Activated CD8-positive, alpha-beta T cell treated with anti-CD3 and anti-CD28 coated beads, Interleukin-2, amount 10 ng/mL, durations not matched to agents 7 days and 5 days (primary cell): ENCODE data around the gene GRIP1. TPM values are rescaled to one million over a fixed set of nuclear protein-coding genes. Genes with fewer than 3 reads are reported as not detected.

Experiments
- ATAC-seq: fragments of 150-1000 bp; cut with Tn5 transposase; one replicate; pipeline ENCODE4 v1.10.0; 2021; ENCODE audit warnings: moderate library complexity
- CTCF ChIA-PET: fragments of 350-600 bp; sonication (Branson Sonifier 250); formaldehyde crosslinking; loops from one replicate; lab custom pipeline; 2021; ENCODE audit warnings: antibody characterized with exemption; lab: Charles Lee
- POLR2A ChIA-PET: fragments of 350-600 bp; sonication (Branson Sonifier 250); formaldehyde crosslinking; loops from one replicate; lab custom pipeline; 2021; ENCODE audit warnings: antibody characterized with exemption; lab: Charles Lee
- DNase-seq: peaks from one replicate; pipeline ENCODE4 v3.0.0-alpha.2; 2020
- H3K27ac Mint-ChIP-seq: one replicate; pipeline ENCODE4 v1.8.0; 2021; ENCODE audit warnings: mild to moderate bottlenecking, mixed read lengths
- H3K27me3 Mint-ChIP-seq: one replicate; pipeline ENCODE4 v1.8.0; 2021; ENCODE audit warnings: low read depth, mixed read lengths
- H3K36me3 Mint-ChIP-seq: one replicate; pipeline ENCODE4 v1.8.0; 2021; ENCODE audit warnings: low read depth, mixed read lengths
- H3K4me1 Mint-ChIP-seq: one replicate; pipeline ENCODE4 v1.8.0; 2021; ENCODE audit warnings: low read depth, mixed read lengths
- H3K4me3 Mint-ChIP-seq: one replicate; pipeline ENCODE4 v1.8.0; 2021; ENCODE audit warnings: mild to moderate bottlenecking, mixed read lengths
- H3K9me3 Mint-ChIP-seq: one replicate; pipeline ENCODE4 v1.8.0; 2022; ENCODE audit warnings: mixed read lengths; ENCODE audit not compliant: insufficient read depth
- total RNA-seq, 2 experiments: library from RNA; stranded (reverse); gene quantifications; one replicate each; pipeline ENCODE4 v1.2.3, GENCODE V29; 2021

GRIP1 gene
- total RNA-seq, 2 experiments from 2014 or later = 0.29 to 0.55 TPM

DNA sequence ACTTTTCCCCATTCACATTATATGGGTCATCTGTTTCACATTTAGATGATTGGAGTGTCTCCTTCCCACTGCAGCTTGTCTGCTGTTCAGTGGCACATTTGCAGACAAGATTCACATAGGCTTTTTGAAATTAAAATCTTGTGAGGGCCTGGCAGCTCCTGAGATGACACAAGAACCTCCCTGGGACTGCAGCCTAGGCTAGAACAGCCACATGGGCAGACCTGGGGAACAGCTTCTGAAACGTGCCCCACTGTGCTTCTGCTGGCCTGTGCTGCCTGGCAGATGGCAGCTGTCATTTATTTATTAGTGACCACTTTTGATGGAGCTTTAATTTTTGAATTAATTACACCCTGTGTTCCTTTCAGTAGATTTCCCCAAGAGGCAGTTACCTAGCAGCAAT, 137.4 kb downstream of the GRIP1 start:
- no peaks in the 10 kb centered on the region for H3K4me1 Mint-ChIP-seq
- no peak for DNase-seq
- POLR2A ChIA-PET = no interaction called here
- H3K27ac Mint-ChIP-seq = no peak overlapping the region
- CTCF ChIA-PET = no interaction called here
- no peak for ATAC-seq
- H3K36me3 Mint-ChIP-seq = no peaks in the 10 kb centered on the region
- no peak overlapping the region for H3K4me3 Mint-ChIP-seq
- peaks cover 3% of the 10 kb centered on the region for H3K27me3 Mint-ChIP-seq
- H3K9me3 Mint-ChIP-seq = no peaks in the 10 kb centered on the region

DNA sequence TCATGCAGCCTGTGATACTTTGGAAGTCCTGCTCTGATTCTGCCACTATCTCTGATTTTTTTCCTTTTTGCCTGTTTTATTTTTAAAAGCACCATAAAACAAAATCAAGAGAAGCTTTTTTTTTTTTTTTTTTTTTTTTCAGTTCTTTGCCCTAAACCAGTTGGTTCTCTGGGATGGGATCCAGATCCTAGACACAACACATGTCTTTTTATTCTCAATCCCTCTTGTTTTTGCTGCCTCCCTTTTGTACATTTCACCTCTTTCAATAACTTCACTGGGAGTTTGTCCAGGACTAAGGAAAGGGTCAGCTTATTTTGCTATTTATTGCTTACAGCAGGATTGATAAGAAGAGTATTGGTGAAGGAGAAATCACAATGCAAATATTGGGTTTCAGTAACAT, 139.4 kb downstream of the GRIP1 start:
- Mint-ChIP-seq H3K4me1 (no peaks in the 10 kb centered on the region), H3K27me3 (no peaks in the 10 kb centered on the region), H3K4me3 (no peak overlapping the region), H3K27ac (no peak overlapping the region), H3K9me3 (no peaks in the 10 kb centered on the region), H3K36me3 (no peaks in the 10 kb centered on the region)
- ATAC-seq (no peak), DNase-seq (no peak)
- POLR2A ChIA-PET = no interaction called here
- CTCF ChIA-PET = no interaction called here

GRCh38 chr12:66538970-66539369, 139.9 kb downstream of the GRIP1 start:
- no peak overlapping the region for H3K4me3 Mint-ChIP-seq
- H3K27ac Mint-ChIP-seq = no peak overlapping the region
- ATAC-seq (no peak), DNase-seq (no peak)
- no peaks in the 10 kb centered on the region for H3K36me3 Mint-ChIP-seq
- no peaks in the 10 kb centered on the region for H3K4me1 Mint-ChIP-seq
- H3K27me3 Mint-ChIP-seq = no peaks in the 10 kb centered on the region
- H3K9me3 Mint-ChIP-seq = no peaks in the 10 kb centered on the region
- ChIA-PET CTCF (no interaction called here), POLR2A (no interaction called here)

- Mint-ChIP-seq H3K9me3 (no peaks in the 10 kb centered on the region), H3K4me3 (no peak overlapping the region), H3K4me1 (no peaks in the 10 kb centered on the region), H3K27me3 (no peaks in the 10 kb centered on the region), H3K36me3 (no peaks in the 10 kb centered on the region), H3K27ac (no peak overlapping the region)
- ChIA-PET CTCF (no interaction called here), POLR2A (no interaction called here)
- DNase-seq = no peak
- no peak for ATAC-seq
Measured at GRCh38 chr12:66537876-66538275, 141.0 kb downstream of the GRIP1 start.

DNA sequence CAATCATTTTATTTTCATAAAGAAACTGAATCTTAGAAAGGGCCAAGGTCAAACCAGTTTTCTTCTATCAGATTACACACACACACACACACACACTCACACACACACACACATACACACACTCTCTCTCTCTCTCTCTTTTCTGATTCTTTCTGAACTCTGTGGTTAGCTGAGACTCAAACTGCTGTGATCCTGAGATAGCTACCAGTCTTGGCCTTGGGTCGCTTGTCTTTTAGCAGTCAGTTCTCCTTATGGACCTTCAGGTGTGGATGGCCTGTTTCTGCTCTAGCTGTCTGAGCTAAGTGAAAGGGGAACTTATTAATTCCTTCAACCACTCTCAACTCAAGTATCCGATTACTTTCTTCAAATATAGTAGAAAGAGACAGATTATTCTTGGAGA, 145.1 kb downstream of the GRIP1 start:
- no peaks in the 10 kb centered on the region for H3K27me3 Mint-ChIP-seq
- H3K9me3 Mint-ChIP-seq = no peaks in the 10 kb centered on the region
- ChIA-PET CTCF (no interaction called here), POLR2A (no interaction called here)
- ATAC-seq (no peak), DNase-seq (no peak)
- H3K4me1 Mint-ChIP-seq = no peaks in the 10 kb centered on the region
- no peak overlapping the region for H3K4me3 Mint-ChIP-seq
- H3K36me3 Mint-ChIP-seq = no peaks in the 10 kb centered on the region
- H3K27ac Mint-ChIP-seq = no peak overlapping the region

- H3K27ac Mint-ChIP-seq = no peak overlapping the region
- no peaks in the 10 kb centered on the region for H3K4me1 Mint-ChIP-seq
- H3K9me3 Mint-ChIP-seq = no peaks in the 10 kb centered on the region
- ChIA-PET POLR2A (no interaction called here), CTCF (no interaction called here)
- H3K4me3 Mint-ChIP-seq = no peak overlapping the region
- H3K36me3 Mint-ChIP-seq = no peaks in the 10 kb centered on the region
- DNase-seq = no peak
- H3K27me3 Mint-ChIP-seq = no peaks in the 10 kb centered on the region
- no peak for ATAC-seq
Measured at GRCh38 chr12:66531766-66532165, 147.1 kb downstream of the GRIP1 start.

DNA sequence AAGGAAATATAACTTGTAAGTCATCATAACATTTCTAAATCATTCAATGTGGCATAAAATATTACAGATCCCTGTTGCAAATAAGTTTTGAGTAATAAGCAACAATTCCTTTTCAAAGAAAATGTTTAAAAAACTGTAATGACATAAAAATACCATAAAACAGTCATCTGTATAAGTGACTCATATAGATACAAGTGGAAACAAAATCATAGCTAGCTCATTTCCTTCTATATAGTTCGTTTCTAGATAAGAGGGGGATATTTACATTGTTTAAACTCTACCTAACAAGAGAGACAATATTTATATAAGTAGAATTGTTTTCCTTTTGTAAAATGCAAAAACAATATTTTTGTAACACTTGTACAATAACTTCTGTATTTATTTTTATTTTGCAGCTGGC, 148.9 kb downstream of the GRIP1 start:
- no peaks in the 10 kb centered on the region for H3K27me3 Mint-ChIP-seq
- DNase-seq (no peak), ATAC-seq (no peak)
- CTCF ChIA-PET = no interaction called here
- no peaks in the 10 kb centered on the region for H3K36me3 Mint-ChIP-seq
- no peak overlapping the region for H3K4me3 Mint-ChIP-seq
- H3K4me1 Mint-ChIP-seq = no peaks in the 10 kb centered on the region
- H3K27ac Mint-ChIP-seq = no peak overlapping the region
- no peaks in the 10 kb centered on the region for H3K9me3 Mint-ChIP-seq
- POLR2A ChIA-PET = no interaction called here

GRCh38 chr12:66516561-66516960, 162.3 kb downstream of the GRIP1 start:
- Mint-ChIP-seq H3K27me3 (no peaks in the 10 kb centered on the region), H3K4me3 (no peak overlapping the region), H3K4me1 (no peaks in the 10 kb centered on the region), H3K36me3 (no peaks in the 10 kb centered on the region), H3K9me3 (no peaks in the 10 kb centered on the region), H3K27ac (no peak overlapping the region)
- CTCF ChIA-PET = no interaction called here
- POLR2A ChIA-PET = no interaction called here
- DNase-seq (no peak), ATAC-seq (no peak)

DNA sequence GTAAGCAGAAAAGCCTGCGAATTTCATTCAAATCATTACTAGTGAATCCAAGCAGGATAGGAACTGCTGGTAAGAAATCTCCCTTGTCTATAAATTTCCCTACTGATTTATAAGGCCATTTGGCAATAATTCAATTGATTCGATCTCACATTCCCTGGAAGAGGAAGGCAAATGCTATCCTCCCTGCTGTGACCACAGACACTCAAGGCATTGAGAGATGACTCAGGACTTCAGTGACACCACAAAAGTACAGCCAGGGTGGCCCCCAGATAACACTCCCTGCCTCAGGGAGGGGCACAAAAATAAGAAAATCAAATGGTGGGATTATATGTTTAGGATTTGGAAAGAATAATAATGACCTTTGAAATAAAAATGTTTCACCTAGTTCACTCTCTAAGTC, 162.7 kb downstream of the GRIP1 start:
- ATAC-seq (no peak), DNase-seq (no peak)
- Mint-ChIP-seq H3K36me3 (no peaks in the 10 kb centered on the region), H3K9me3 (no peaks in the 10 kb centered on the region), H3K4me3 (no peak overlapping the region), H3K4me1 (no peaks in the 10 kb centered on the region), H3K27ac (no peak overlapping the region), H3K27me3 (no peaks in the 10 kb centered on the region)
- ChIA-PET POLR2A (no interaction called here), CTCF (no interaction called here)

- CTCF ChIA-PET = no interaction called here
- Mint-ChIP-seq H3K27me3 (no peaks in the 10 kb centered on the region), H3K36me3 (no peaks in the 10 kb centered on the region), H3K4me1 (no peaks in the 10 kb centered on the region), H3K27ac (no peak overlapping the region), H3K9me3 (no peaks in the 10 kb centered on the region), H3K4me3 (no peak overlapping the region)
- POLR2A ChIA-PET = no interaction called here
- DNase-seq (no peak), ATAC-seq (no peak)
Measured at GRCh38 chr12:66514581-66514980, 164.3 kb downstream of the GRIP1 start.

DNA sequence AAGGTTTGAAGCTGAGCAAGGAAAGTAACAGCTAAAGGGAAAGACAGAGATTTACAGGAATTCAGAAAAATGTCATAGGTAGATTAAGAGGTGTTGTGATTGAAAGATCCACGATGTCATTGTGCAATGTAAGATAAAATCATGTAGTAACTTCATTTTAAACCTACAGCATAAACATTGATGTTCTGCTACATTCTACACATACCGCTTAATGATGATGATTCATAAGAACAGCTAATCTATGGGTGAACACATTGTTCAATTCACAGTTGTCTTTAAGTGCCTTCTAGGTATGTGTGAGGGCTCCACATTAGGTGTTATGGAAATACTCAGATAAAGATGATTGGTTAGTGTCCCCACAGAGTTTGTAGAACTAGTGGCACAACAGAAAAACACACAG, 170.9 kb downstream of the GRIP1 start:
- H3K4me3 Mint-ChIP-seq = no peak overlapping the region
- no peaks in the 10 kb centered on the region for H3K36me3 Mint-ChIP-seq
- POLR2A ChIA-PET = no interaction called here
- no peaks in the 10 kb centered on the region for H3K9me3 Mint-ChIP-seq
- H3K4me1 Mint-ChIP-seq = no peaks in the 10 kb centered on the region
- ATAC-seq = no peak
- CTCF ChIA-PET = no interaction called here
- no peaks in the 10 kb centered on the region for H3K27me3 Mint-ChIP-seq
- H3K27ac Mint-ChIP-seq = no peak overlapping the region
- DNase-seq = no peak

GRCh38 chr12:66503746-66504145, 175.1 kb downstream of the GRIP1 start:
- Mint-ChIP-seq H3K9me3 (no peaks in the 10 kb centered on the region), H3K4me3 (no peak overlapping the region), H3K27me3 (no peaks in the 10 kb centered on the region), H3K36me3 (no peaks in the 10 kb centered on the region), H3K27ac (no peak overlapping the region), H3K4me1 (peaks cover 3% of the 10 kb centered on the region)
- POLR2A ChIA-PET = no interaction called here
- DNase-seq (no peak), ATAC-seq (no peak)
- CTCF ChIA-PET = no interaction called here

GRCh38 chr12:66502911-66503310, 176.0 kb downstream of the GRIP1 start:
- H3K36me3 Mint-ChIP-seq = no peaks in the 10 kb centered on the region
- H3K27ac Mint-ChIP-seq = no peak overlapping the region
- DNase-seq (no peak), ATAC-seq (no peak)
- no peak overlapping the region for H3K4me3 Mint-ChIP-seq
- ChIA-PET CTCF (no interaction called here), POLR2A (no interaction called here)
- H3K27me3 Mint-ChIP-seq = no peaks in the 10 kb centered on the region
- peaks cover 3% of the 10 kb centered on the region for H3K4me1 Mint-ChIP-seq
- H3K9me3 Mint-ChIP-seq = no peaks in the 10 kb centered on the region
